ENCODE data around the gene SFXN4. TPM values are rescaled to one million over a fixed set of nuclear protein-coding genes. Genes with fewer than 3 reads are reported as not detected.
"Not testable (repeated sequence)": the region's sequence is repeated elsewhere in the genome, so short reads cannot be mapped to it uniquely, and the experiment has no call there.

SFXN4 gene
- total RNA-seq, 1 experiment from 2014 or later, result 67.0 TPM

- Histone ChIP-seq H3K4me3 (ENCODE audit: low read depth in 2 of 2, low read length in 2 of 2) (no peak overlapping the region), H3K36me3 (ENCODE audit: control insufficient read depth, insufficient read depth, low read length) (peaks cover 20% of the 10 kb centered on the region), H3K9me3 (ENCODE audit: control insufficient read depth, insufficient read depth, low read depth, low read length) (no peaks in the 10 kb centered on the region), H3K27me3 (ENCODE audit: control insufficient read depth, insufficient read depth, low read length) (no peaks in the 10 kb centered on the region), H3K27ac (ENCODE audit: low read length) (no peak overlapping the region), H3K4me1 (ENCODE audit: control insufficient read depth, insufficient read depth, low read length) (no peaks in the 10 kb centered on the region)
- ATAC-seq, result peak; percentile 76
- DNase-seq (ENCODE audit: low read depth, low spot score), result no peak
- intact Hi-C loops (cut with micrococcal nuclease; ENCODE audit: unreplicated experiment) (no loop called here), in situ Hi-C loops (cut with HindIII; ENCODE audit: low pct_unique_long_range_greater_than_20kb, low sequenced_read_pairs) (no loop called here)
- ChIA-PET CTCF (no interaction called here), POLR2A (no interaction called here)
- BruUV-seq (replicated peaks), result no TSS peak
- TF ChIP-seq POLR2AphosphoS5 (IDR thresholded peaks at IDR 0.05; ENCODE audit: low read depth, low read length) (no peak), REST (IDR thresholded peaks at IDR 0.05; ENCODE audit: insufficient read depth in 1 of 2, low read depth in 2 of 2, low read length in 1 of 2) (no peak), CTCF (IDR thresholded peaks at IDR 0.05) (no peak)
Measured at GRCh38 chr10:119113751-119114732, 51.5 kb downstream of the SFXN4 start.

- Histone ChIP-seq H3K27me3 (ENCODE audit: control insufficient read depth, insufficient read depth, low read length) (no peaks in the 10 kb centered on the region), H3K4me1 (ENCODE audit: control insufficient read depth, insufficient read depth, low read length) (no peaks in the 10 kb centered on the region), H3K36me3 (ENCODE audit: control insufficient read depth, insufficient read depth, low read length) (peaks cover 20% of the 10 kb centered on the region), H3K4me3 (ENCODE audit: low read depth in 2 of 2, low read length in 2 of 2) (no peak overlapping the region), H3K9me3 (ENCODE audit: control insufficient read depth, insufficient read depth, low read depth, low read length) (no peaks in the 10 kb centered on the region), H3K27ac (ENCODE audit: low read length) (no peak overlapping the region)
- TSS peak; percentile 44 for BruUV-seq (replicated peaks)
- ATAC-seq (no peak), DNase-seq (ENCODE audit: low read depth, low spot score) (no peak)
- ChIA-PET POLR2A (no interaction called here), CTCF (interaction anchor here (0.6 kb wide), 1 partner anchor 11 kb away, joined by 7 read pairs; no protein-coding TSS in a partner anchor)
- TF ChIP-seq TCF7L2 (IDR thresholded peaks at IDR 0.05; ENCODE audit: low read depth, low read length) (no peak), CTCF (IDR thresholded peaks at IDR 0.05) (no peak), SIN3A (IDR thresholded peaks at IDR 0.05; ENCODE audit: borderline replicate concordance, insufficient read depth, low read depth, low read length) (no peak), REST (IDR thresholded peaks at IDR 0.05; ENCODE audit: insufficient read depth in 1 of 2, low read depth in 2 of 2, low read length in 1 of 2) (no peak), POLR2AphosphoS5 (IDR thresholded peaks at IDR 0.05; ENCODE audit: low read depth, low read length) (no peak)
- intact Hi-C loops (cut with micrococcal nuclease; ENCODE audit: unreplicated experiment), result no loop called here
- in situ Hi-C loops (cut with HindIII; ENCODE audit: low pct_unique_long_range_greater_than_20kb, low sequenced_read_pairs), result no loop called here
Measured at GRCh38 chr10:119112056-119112455, 53.5 kb downstream of the SFXN4 start.

- BruUV-seq (replicated peaks), result TSS peak; percentile 56
- in situ Hi-C loops (cut with HindIII; ENCODE audit: low pct_unique_long_range_greater_than_20kb, low sequenced_read_pairs); POLR2A ChIA-PET; ATAC-seq; DNase-seq (ENCODE audit: low read depth, low spot score); CTCF ChIA-PET; H3K9me3 ChIP-seq (ENCODE audit: control insufficient read depth, insufficient read depth, low read depth, low read length); H3K27ac ChIP-seq (ENCODE audit: low read length); intact Hi-C loops (cut with micrococcal nuclease; ENCODE audit: unreplicated experiment); H3K4me3 ChIP-seq (ENCODE audit: low read depth in 2 of 2, low read length in 2 of 2); H3K27me3 ChIP-seq (ENCODE audit: control insufficient read depth, insufficient read depth, low read length); H3K4me1 ChIP-seq (ENCODE audit: control insufficient read depth, insufficient read depth, low read length): not testable (repeated sequence)
- H3K36me3 ChIP-seq (ENCODE audit: control insufficient read depth, insufficient read depth, low read length), result peaks cover 14% of the 10 kb centered on the region
Measured at GRCh38 chr10:119107771-119108170, 57.7 kb downstream of the SFXN4 start.

Data from Panc1 (cell line).